ENCODE measurements around the gene ART3. TPM values are rescaled to one million over a fixed set of nuclear protein-coding genes. Genes with fewer than 3 reads are reported as not detected.

ART3 gene
- total and polyA plus RNA-seq, 9 of the 15 experiments (the other 6 are each of a cell fraction or from before 2014, with no cell fraction given) = 0.69 to 1.4 (median 1.1) TPM; not detected in 1

DNA sequence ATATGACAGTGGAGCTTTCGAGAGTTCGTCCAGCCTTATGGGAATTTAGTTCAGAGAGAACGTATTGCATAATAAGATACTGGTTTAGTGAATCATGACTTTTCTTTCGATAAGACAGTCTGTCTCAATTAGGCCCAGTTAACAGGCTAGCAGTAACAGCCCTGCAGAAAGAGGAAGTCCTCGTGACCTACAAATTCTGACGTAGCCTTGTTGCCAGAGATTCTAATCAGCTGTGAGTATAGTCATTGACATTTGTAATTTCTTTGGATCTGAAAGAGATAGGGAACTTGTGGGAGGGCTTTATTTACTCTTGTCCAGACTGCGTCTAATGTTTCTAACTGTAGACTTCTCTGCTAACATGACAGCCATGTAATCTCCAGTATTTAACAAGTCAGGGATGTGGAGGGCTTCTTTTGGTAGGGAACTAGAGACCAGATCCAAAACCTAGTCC, 15.8 kb downstream of the ART3 start (continued):
- TF ChIP-seq, protein P1, sequence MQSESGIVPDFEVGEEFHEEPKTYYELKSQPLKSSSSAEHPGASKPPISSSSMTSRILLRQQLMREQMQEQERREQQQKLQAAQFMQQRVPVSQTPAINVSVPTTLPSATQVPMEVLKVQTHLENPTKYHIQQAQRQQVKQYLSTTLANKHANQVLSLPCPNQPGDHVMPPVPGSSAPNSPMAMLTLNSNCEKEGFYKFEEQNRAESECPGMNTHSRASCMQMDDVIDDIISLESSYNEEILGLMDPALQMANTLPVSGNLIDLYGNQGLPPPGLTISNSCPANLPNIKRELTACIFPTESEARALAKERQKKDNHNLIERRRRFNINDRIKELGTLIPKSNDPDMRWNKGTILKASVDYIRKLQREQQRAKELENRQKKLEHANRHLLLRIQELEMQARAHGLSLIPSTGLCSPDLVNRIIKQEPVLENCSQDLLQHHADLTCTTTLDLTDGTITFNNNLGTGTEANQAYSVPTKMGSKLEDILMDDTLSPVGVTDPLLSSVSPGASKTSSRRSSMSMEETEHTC (IDR thresholded peaks at IDR 0.05) = peak; percentile 98
- TF ChIP-seq HOXB6 (CRISPR knock-in tag; IDR thresholded peaks at IDR 0.05; ENCODE audit: borderline replicate concordance) (no peak), HMG20A (CRISPR knock-in tag; conservative IDR thresholded peaks at IDR 0.05) (no peak), NR3C1 (CRISPR knock-in tag; IDR thresholded peaks at IDR 0.05) (no peak), SAFB (IDR thresholded peaks at IDR 0.05; ENCODE audit: borderline replicate concordance, low read depth, low read length) (no peak), IRF2 (CRISPR knock-in tag; IDR thresholded peaks at IDR 0.05) (no peak), NFIC (IDR thresholded peaks at IDR 0.05) (no peak), PHF8 (IDR thresholded peaks at IDR 0.05; ENCODE audit: borderline replicate concordance, low read length) (no peak), SMAD1 (IDR thresholded peaks at IDR 0.05; ENCODE audit: low read depth, low read length, partially characterized antibody) (peak; percentile 84), NFXL1 (CRISPR knock-in tag; IDR thresholded peaks at IDR 0.05) (no peak), CCNT2 (IDR thresholded peaks at IDR 0.05; ENCODE audit: borderline replicate concordance, extremely low read depth, insufficient read length, low read depth, low read length) (peak; percentile 82), CBFA2T3 (IDR thresholded peaks at IDR 0.05) (peak; percentile 63), GATA2 (CRISPR knock-in tag; IDR thresholded peaks at IDR 0.05) (peak; percentile 91), TAL1 (IDR thresholded peaks at IDR 0.05) (peak; percentile 45), ELF4 (CRISPR knock-in tag; IDR thresholded peaks at IDR 0.05) (no peak), ZNF77 (CRISPR knock-in tag; IDR thresholded peaks at IDR 0.05) (no peak), BMI1 (IDR thresholded peaks at IDR 0.05; ENCODE audit: low read length) (no peak), ZBTB8A (IDR thresholded peaks at IDR 0.05; ENCODE audit: partially characterized antibody) (no peak), HDAC6 (IDR thresholded peaks at IDR 0.05; ENCODE audit: low read depth, low read length) (no peak), ZSCAN29 (IDR thresholded peaks at IDR 0.05) (no peak), ARHGAP35 (IDR thresholded peaks at IDR 0.05; ENCODE audit: partially characterized antibody) (no peak), U2AF1 (optimal IDR thresholded peaks at IDR 0.05; ENCODE audit: low read depth, low read length) (no peak), HDAC8 (tag; IDR thresholded peaks at IDR 0.05) (no peak), ILF3 (IDR thresholded peaks at IDR 0.05; ENCODE audit: borderline replicate concordance) (no peak), PCBP1 (IDR thresholded peaks at IDR 0.05; ENCODE audit: low read depth, low read length, poor library complexity, severe bottlenecking) (no peak), CBFB (CRISPR knock-in tag; IDR thresholded peaks at IDR 0.05) (no peak)
- TF ChIP-seq, protein P2, sequence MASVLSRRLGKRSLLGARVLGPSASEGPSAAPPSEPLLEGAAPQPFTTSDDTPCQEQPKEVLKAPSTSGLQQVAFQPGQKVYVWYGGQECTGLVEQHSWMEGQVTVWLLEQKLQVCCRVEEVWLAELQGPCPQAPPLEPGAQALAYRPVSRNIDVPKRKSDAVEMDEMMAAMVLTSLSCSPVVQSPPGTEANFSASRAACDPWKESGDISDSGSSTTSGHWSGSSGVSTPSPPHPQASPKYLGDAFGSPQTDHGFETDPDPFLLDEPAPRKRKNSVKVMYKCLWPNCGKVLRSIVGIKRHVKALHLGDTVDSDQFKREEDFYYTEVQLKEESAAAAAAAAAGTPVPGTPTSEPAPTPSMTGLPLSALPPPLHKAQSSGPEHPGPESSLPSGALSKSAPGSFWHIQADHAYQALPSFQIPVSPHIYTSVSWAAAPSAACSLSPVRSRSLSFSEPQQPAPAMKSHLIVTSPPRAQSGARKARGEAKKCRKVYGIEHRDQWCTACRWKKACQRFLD (CRISPR knock-in tag; IDR thresholded peaks at IDR 0.05) = peak; percentile 73
- TF ChIP-seq, protein P3, sequence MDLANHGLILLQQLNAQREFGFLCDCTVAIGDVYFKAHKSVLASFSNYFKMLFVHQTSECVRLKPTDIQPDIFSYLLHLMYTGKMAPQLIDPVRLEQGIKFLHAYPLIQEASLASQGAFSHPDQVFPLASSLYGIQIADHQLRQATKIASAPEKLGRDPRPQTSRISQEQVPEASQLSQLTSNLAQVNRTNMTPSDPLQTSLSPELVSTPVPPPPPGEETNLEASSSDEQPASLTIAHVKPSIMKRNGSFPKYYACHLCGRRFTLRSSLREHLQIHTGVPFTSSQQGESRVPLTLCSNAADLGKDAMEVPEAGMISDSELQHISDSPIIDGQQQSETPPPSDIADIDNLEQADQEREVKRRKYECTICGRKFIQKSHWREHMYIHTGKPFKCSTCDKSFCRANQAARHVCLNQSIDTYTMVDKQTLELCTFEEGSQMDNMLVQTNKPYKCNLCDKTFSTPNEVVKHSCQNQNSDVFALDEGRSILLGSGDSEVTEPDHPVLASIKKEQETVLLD (IDR thresholded peaks at IDR 0.05) = no peak
- TF ChIP-seq, protein P4, sequence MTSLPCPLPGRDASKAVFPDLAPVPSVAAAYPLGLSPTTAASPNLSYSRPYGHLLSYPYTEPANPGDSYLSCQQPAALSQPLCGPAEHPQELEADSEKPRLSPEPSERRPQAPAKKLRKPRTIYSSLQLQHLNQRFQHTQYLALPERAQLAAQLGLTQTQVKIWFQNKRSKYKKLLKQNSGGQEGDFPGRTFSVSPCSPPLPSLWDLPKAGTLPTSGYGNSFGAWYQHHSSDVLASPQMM (CRISPR knock-in tag; IDR thresholded peaks at IDR 0.05) = no peak
